A673 (cell line): ENCODE data around the gene ROR2. TPM values are rescaled to one million over a fixed set of nuclear protein-coding genes. Genes with fewer than 3 reads are reported as not detected.

Experiments used
- BruUV-seq: library from RNA; stranded (reverse); fragments of 400-500 nt; replicated peaks from 2 replicates; lab custom pipeline; 2021; lab: Mats Ljungman, UMichigan
- CTCF ChIA-PET: fragments of 300-600 bp; sonication (Branson Sonifier 250); formaldehyde crosslinking; loops from one replicate; lab custom pipeline; 2022; ENCODE audit warnings: antibody characterized with exemption; lab: Charles Lee
- POLR2A ChIA-PET: fragments of 300-600 bp; sonication (Branson Sonifier 250); formaldehyde crosslinking; loops from one replicate; lab custom pipeline; 2022; ENCODE audit warnings: antibody characterized with exemption; ENCODE audit not compliant: low non-redundant PET; lab: Charles Lee
- DNase-seq: peaks from one replicate; pipeline ENCODE4 v3.0.0-alpha.2; 2015; ENCODE audit warnings: low spot score
- H3K27ac ChIP-seq: fragments of 200-600 bp; sonication (generic); 2 replicates; pipeline ENCODE4 v1.5.1; 2016; ENCODE audit warnings: mixed run types, low read depth, mild to moderate bottlenecking, mixed read lengths, antibody characterized with exemption, low read length; ENCODE audit not compliant: poor library complexity, severe bottlenecking
- H3K27me3 ChIP-seq: fragments of 200-600 bp; sonication (generic); replicated peaks from 2 replicates; pipeline ENCODE4 v1.6.1; 2017; ENCODE audit warnings: mixed run types, low read depth, mild to moderate bottlenecking, mixed read lengths, antibody characterized with exemption, low read length; ENCODE audit not compliant: insufficient read depth, poor library complexity
- H3K36me3 ChIP-seq: fragments of 200-600 bp; sonication (generic); 2 replicates; pipeline ENCODE4 v1.6.1; 2016; ENCODE audit warnings: mixed run types, mild to moderate bottlenecking, mixed read lengths, antibody characterized with exemption, low read length; ENCODE audit not compliant: insufficient read depth, poor library complexity, severe bottlenecking
- H3K4me1 ChIP-seq: fragments of 200-600 bp; sonication (generic); 2 replicates; pipeline ENCODE4 v1.6.1; 2017; ENCODE audit warnings: mixed run types, mild to moderate bottlenecking, mixed read lengths, antibody characterized with exemption, low read length; ENCODE audit not compliant: insufficient read depth, poor library complexity, severe bottlenecking
- H3K4me3 ChIP-seq: fragments of 200-600 bp; sonication (generic); 2 replicates; pipeline ENCODE4 v1.5.1; 2016; ENCODE audit warnings: low read depth, mixed run types, mild to moderate bottlenecking, mixed read lengths, low read length; ENCODE audit not compliant: poor library complexity, severe bottlenecking
- H3K9me3 ChIP-seq: fragments of 200-600 bp; sonication (generic); 2 replicates; pipeline ENCODE4 v1.6.1; 2016; ENCODE audit warnings: mixed run types, low read depth, mild to moderate bottlenecking, mixed read lengths, antibody characterized with exemption, low read length; ENCODE audit not compliant: poor library complexity, severe bottlenecking
- CTCF ChIP-seq: fragments of 300-800, 200-600 bp; sonication (generic); conservative IDR thresholded peaks from 2 replicates; pipeline ENCODE4 v1.5.1; 2017; ENCODE audit warnings: low read depth, mild to moderate bottlenecking, antibody characterized with exemption, low read length, moderate library complexity, mixed read lengths
- EZH2 ChIP-seq: fragments of 200-600 bp; sonication (generic); IDR thresholded peaks from 2 replicates; pipeline ENCODE4 v1.6.1; 2017; ENCODE audit warnings: borderline replicate concordance, low read depth, mild to moderate bottlenecking, mixed read lengths, antibody characterized with exemption, low read length; ENCODE audit not compliant: poor library complexity, severe bottlenecking
- intact Hi-C: fragments of 100-400 bp; cut with micrococcal nuclease; formaldehyde crosslinking; loops from one replicate; pipeline ENCODE4 v1.10.0; 2022; ENCODE audit not compliant: unreplicated experiment
- total RNA-seq: library from RNA; stranded (reverse); gene quantifications from 2 replicates; pipeline ENCODE4 v1.2.3, GENCODE V29; 2021

The ROR2 gene
- total RNA-seq, 1 experiment from 2014 or later, result 12.3 TPM

GRCh38 chr9:91852801-91853347 is 97.2 kb downstream of the ROR2 start:
- TF ChIP-seq EZH2 (no peak), CTCF (no peak)
- ChIA-PET POLR2A (no interaction called here), CTCF (no interaction called here)
- no TSS peak for BruUV-seq
- no peak for DNase-seq
- Histone ChIP-seq H3K9me3 (no peaks in the 10 kb centered on the region), H3K27ac (no peak overlapping the region), H3K36me3 (no peaks in the 10 kb centered on the region), H3K4me1 (peaks cover 23% of the 10 kb centered on the region), H3K27me3 (no peaks in the 10 kb centered on the region), H3K4me3 (no peak overlapping the region)
- intact Hi-C loops, result no loop called here

- DNase-seq, result no peak
- Histone ChIP-seq H3K4me3 (no peak overlapping the region), H3K27ac (no peak overlapping the region), H3K36me3 (no peaks in the 10 kb centered on the region), H3K4me1 (peaks cover 18% of the 10 kb centered on the region), H3K9me3 (no peaks in the 10 kb centered on the region), H3K27me3 (no peaks in the 10 kb centered on the region)
- TF ChIP-seq CTCF (no peak), EZH2 (no peak)
- BruUV-seq, result no TSS peak
- CTCF ChIA-PET, result no interaction called here
- intact Hi-C loops, result loop anchor here (5.0 kb wide), 1 partner anchor 98 kb away; no protein-coding TSS in a partner anchor
- POLR2A ChIA-PET, result no interaction called here
Observed at GRCh38 chr9:91849694-91850093, 100.3 kb downstream of the ROR2 start.

DNA sequence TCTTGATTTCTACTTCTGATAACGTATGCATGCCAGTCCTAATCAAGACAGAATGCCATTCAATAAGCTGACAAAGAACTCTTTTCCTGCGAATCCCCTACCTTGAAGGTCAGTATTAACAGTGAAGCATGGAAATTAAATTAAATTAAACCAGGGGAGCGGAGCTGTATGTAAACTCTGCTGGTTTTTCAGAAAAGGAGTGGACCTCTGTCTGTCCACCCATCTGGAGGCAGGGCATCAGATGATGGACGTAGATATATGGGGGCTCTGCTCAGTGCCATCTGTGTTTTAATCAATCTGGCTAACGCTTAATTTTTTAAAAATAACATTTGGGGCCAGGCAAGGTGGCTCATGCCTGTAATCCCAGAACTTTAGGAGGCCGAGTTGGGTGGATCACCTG is 101.9 kb downstream of the ROR2 start:
- Histone ChIP-seq H3K36me3 (no peaks in the 10 kb centered on the region), H3K4me1 (peaks cover 28% of the 10 kb centered on the region), H3K9me3 (no peaks in the 10 kb centered on the region), H3K4me3 (no peak overlapping the region), H3K27me3 (no peaks in the 10 kb centered on the region), H3K27ac (peak overlapping the region; percentile 8)
- ChIA-PET CTCF (no interaction called here), POLR2A (no interaction called here)
- TF ChIP-seq CTCF (no peak), EZH2 (no peak)
- intact Hi-C loops, result loop anchor here (5.0 kb wide), 1 partner anchor 99 kb away; no protein-coding TSS in a partner anchor
- no TSS peak for BruUV-seq
- no peak for DNase-seq
